VCaP (cell line): ENCODE data around the gene ST7.
A peak's percentile ranks its signal among the peaks of the same experiment; 100 is the strongest.

Experiments
- H3K27ac ChIP-seq: fragments of 450-650 bp; 2 replicates; pipeline ENCODE4 v1.5.1; 2017
- CTCF ChIP-seq: fragments of 450-650 bp; conservative IDR thresholded peaks from 2 replicates; pipeline ENCODE4 v1.5.1; 2017; ENCODE audit warnings: mild to moderate bottlenecking, moderate library complexity

Gene ST7

GRCh38 chr7:116951366-116952292 lies 1.7 kb upstream of the ST7 start:
- peak overlapping the region; percentile 97 for H3K27ac ChIP-seq
- TF ChIP-seq CTCF = no peak

GRCh38 chr7:116952635-116953371 lies 498 bp upstream of the ST7 start:
- no peak for TF ChIP-seq CTCF
- peak overlapping the region; percentile 97 for H3K27ac ChIP-seq

GRCh38 chr7:116953906-116954838 lies 871 bp downstream of the ST7 start:
- H3K27ac ChIP-seq = peak overlapping the region; percentile 97
- TF ChIP-seq CTCF = no peak

DNA sequence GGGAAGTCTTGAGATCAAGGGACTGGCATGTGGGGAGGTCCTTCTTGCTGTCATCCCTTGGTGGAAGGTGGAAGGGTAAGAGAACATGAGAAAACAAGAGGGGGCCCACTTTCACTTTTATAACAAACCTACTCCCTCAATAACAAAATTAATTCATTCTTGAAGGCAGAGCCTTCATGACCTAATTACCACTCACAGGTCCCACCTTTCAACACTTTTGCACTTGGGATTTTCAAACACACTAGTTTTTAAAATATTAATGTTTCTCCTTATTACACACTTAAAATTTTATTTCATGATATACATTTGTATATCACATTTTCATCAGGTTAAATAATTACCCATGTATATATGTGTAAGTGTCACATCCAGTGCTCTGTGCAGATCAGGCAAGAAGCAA lies 2.0 kb downstream of the ST7 start:
- H3K27ac ChIP-seq = peak overlapping the region; percentile 97
- TF ChIP-seq CTCF = no peak

DNA sequence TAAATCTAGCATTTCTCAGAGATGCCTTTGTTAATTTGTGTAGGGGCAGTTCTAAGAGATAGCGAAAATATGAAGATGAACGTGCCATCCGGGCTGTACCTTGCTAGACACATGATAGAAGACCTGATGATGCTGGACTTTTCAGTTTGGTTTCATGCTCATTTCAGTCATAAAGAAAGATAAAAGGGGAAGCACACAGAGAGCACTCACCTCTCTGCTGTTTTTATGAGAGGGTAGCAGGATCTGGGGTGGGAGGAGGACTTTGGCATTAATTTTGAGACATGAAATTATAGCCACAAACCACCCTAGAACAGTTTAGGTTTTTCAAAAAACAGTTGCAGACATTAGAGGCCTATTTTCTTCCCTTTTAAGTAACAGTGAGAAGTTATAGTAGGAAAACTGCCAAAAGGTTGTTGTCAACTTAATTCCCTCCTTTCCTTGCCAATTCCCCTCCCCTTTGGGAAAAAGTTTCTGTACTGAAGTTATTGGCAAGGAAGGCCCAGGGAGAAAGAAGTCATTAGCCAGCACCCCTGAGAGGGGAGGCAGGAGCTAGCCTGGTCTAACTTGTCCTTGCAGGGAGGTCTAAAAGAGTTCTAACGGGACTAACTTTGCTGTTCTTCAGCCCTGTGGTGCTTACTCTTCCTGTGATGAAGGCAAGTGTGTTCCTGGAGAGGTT lies 2.6 kb downstream of the ST7 start:
- no peak for TF ChIP-seq CTCF
- H3K27ac ChIP-seq = peak overlapping the region; percentile 97

- TF ChIP-seq CTCF = no peak
- peak overlapping the region; percentile 97; the same call in 1 of the 2 replicates for H3K27ac ChIP-seq
Observed at GRCh38 chr7:116956477-116956804, 3.1 kb downstream of the ST7 start.
